ENCODE measurements around the gene AUTS2. TPM values are rescaled to one million over a fixed set of nuclear protein-coding genes. Genes with fewer than 3 reads are reported as not detected.

Gene AUTS2
- polyA plus RNA-seq, 1 donor from 2014 or later = 97.3 TPM

DNA sequence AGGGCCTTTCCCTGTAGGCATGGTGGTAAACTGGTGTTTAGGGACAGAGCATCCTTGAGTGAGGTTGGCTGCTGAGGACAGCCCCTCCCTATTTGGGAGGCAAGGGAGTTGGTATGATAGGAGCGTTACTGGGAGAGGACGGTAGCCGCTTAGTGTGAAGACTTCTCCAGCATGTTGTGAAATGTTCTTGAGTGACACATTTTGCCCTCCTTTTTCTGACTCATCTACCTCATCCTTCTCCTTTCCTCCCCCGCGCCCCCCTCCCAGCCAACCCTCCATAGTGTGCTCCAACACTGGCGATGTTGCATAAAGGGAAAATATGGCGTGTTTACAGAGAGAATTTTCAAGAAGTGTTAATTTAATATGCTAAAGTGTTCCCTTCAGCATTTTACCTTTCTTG, 888.7 kb downstream of the AUTS2 start:
- peak overlapping the region; percentile 64 for H3K27ac ChIP-seq (ENCODE audit: low read length)
- TF ChIP-seq, protein P1, sequence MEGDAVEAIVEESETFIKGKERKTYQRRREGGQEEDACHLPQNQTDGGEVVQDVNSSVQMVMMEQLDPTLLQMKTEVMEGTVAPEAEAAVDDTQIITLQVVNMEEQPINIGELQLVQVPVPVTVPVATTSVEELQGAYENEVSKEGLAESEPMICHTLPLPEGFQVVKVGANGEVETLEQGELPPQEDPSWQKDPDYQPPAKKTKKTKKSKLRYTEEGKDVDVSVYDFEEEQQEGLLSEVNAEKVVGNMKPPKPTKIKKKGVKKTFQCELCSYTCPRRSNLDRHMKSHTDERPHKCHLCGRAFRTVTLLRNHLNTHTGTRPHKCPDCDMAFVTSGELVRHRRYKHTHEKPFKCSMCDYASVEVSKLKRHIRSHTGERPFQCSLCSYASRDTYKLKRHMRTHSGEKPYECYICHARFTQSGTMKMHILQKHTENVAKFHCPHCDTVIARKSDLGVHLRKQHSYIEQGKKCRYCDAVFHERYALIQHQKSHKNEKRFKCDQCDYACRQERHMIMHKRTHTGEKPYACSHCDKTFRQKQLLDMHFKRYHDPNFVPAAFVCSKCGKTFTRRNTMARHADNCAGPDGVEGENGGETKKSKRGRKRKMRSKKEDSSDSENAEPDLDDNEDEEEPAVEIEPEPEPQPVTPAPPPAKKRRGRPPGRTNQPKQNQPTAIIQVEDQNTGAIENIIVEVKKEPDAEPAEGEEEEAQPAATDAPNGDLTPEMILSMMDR (IDR thresholded peaks at IDR 0.05; ENCODE audit: poor library complexity, severe bottlenecking) = no peak
- TF ChIP-seq, protein P2, sequence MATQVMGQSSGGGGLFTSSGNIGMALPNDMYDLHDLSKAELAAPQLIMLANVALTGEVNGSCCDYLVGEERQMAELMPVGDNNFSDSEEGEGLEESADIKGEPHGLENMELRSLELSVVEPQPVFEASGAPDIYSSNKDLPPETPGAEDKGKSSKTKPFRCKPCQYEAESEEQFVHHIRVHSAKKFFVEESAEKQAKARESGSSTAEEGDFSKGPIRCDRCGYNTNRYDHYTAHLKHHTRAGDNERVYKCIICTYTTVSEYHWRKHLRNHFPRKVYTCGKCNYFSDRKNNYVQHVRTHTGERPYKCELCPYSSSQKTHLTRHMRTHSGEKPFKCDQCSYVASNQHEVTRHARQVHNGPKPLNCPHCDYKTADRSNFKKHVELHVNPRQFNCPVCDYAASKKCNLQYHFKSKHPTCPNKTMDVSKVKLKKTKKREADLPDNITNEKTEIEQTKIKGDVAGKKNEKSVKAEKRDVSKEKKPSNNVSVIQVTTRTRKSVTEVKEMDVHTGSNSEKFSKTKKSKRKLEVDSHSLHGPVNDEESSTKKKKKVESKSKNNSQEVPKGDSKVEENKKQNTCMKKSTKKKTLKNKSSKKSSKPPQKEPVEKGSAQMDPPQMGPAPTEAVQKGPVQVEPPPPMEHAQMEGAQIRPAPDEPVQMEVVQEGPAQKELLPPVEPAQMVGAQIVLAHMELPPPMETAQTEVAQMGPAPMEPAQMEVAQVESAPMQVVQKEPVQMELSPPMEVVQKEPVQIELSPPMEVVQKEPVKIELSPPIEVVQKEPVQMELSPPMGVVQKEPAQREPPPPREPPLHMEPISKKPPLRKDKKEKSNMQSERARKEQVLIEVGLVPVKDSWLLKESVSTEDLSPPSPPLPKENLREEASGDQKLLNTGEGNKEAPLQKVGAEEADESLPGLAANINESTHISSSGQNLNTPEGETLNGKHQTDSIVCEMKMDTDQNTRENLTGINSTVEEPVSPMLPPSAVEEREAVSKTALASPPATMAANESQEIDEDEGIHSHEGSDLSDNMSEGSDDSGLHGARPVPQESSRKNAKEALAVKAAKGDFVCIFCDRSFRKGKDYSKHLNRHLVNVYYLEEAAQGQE (IDR thresholded peaks at IDR 0.05; ENCODE audit: borderline replicate concordance) = no peak
- no peak for TF ChIP-seq EP300 (conservative IDR thresholded peaks at IDR 0.05; ENCODE audit: poor library complexity, severe bottlenecking)
- TF ChIP-seq EZH2 (IDR thresholded peaks at IDR 0.05; ENCODE audit: borderline replicate concordance, insufficient read depth, low read length, poor library complexity, severe bottlenecking) = no peak
- no peak for TF ChIP-seq POLR2AphosphoS5 (IDR thresholded peaks at IDR 0.05)
- TF ChIP-seq TAF1 (IDR thresholded peaks at IDR 0.05; ENCODE audit: low read depth) = no peak
- TF ChIP-seq MXI1 (conservative IDR thresholded peaks at IDR 0.05; ENCODE audit: poor library complexity, severe bottlenecking) = no peak
- TF ChIP-seq RAD21 (conservative IDR thresholded peaks at IDR 0.05) = no peak
- TF ChIP-seq SMC3 (conservative IDR thresholded peaks at IDR 0.05; ENCODE audit: poor library complexity) = no peak
- no peaks in the 10 kb centered on the region for H3K9me2 ChIP-seq (ENCODE audit: insufficient read depth, low read length)
- peaks cover 12% of the 10 kb centered on the region for H3F3A ChIP-seq (ENCODE audit: insufficient read depth, low read length, poor library complexity, severe bottlenecking)
- H2AFZ ChIP-seq (ENCODE audit: low read depth, low read length) = no peak overlapping the region
- no peaks in the 10 kb centered on the region for H3K36me3 ChIP-seq (ENCODE audit: insufficient read depth, low read length)
- no peaks in the 10 kb centered on the region for H3K79me2 ChIP-seq (replicated peaks; ENCODE audit: insufficient read depth, low read length)
- no peaks in the 10 kb centered on the region for H3K27me3 ChIP-seq (ENCODE audit: insufficient read depth, low read depth, low read length)
- H4K20me1 ChIP-seq (ENCODE audit: insufficient read depth) = no peaks in the 10 kb centered on the region
- no peak overlapping the region for H3K4me2 ChIP-seq (ENCODE audit: low read length)
- H3K4me3 ChIP-seq (ENCODE audit: low read length) = peak overlapping the region; percentile 37
- peak overlapping the region; percentile 30 for H3K9ac ChIP-seq (ENCODE audit: low read length)
- no peaks in the 10 kb centered on the region for H3K9me3 ChIP-seq (ENCODE audit: low read length)

DNA sequence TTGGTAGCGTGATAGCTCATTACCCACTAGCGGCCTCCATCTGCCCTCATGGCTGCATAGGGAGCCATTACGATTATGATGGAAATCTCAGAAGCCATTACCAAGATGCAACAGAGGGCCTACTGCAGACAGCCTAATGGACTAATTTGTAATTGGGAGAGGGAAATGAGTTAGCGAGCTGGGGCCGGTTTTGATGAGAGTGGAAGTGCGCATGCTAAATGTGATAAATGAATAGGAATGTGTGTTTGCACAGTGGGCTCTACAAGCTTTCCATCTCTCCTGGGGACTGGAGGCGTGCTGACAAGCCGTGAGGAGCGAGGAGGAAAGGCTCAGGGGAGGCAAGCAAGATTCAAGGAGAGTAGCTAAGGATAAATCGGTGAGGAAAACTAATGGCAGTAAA, 889.2 kb downstream of the AUTS2 start:
- TF ChIP-seq, protein P1 (IDR thresholded peaks at IDR 0.05; ENCODE audit: poor library complexity, severe bottlenecking) = no peak
- no peak for TF ChIP-seq SMC3 (conservative IDR thresholded peaks at IDR 0.05; ENCODE audit: poor library complexity)
- no peak for TF ChIP-seq EZH2 (IDR thresholded peaks at IDR 0.05; ENCODE audit: borderline replicate concordance, insufficient read depth, low read length, poor library complexity, severe bottlenecking)
- no peak for TF ChIP-seq TAF1 (IDR thresholded peaks at IDR 0.05; ENCODE audit: low read depth)
- TF ChIP-seq POLR2AphosphoS5 (IDR thresholded peaks at IDR 0.05) = peak; percentile 68
- TF ChIP-seq, protein P2 (IDR thresholded peaks at IDR 0.05; ENCODE audit: borderline replicate concordance) = peak; percentile 98
- TF ChIP-seq EP300 (conservative IDR thresholded peaks at IDR 0.05; ENCODE audit: poor library complexity, severe bottlenecking) = peak; percentile 19
- Histone ChIP-seq H3K36me3 (ENCODE audit: insufficient read depth, low read length) (no peaks in the 10 kb centered on the region), H3K4me2 (ENCODE audit: low read length) (no peak overlapping the region), H3K9me2 (ENCODE audit: insufficient read depth, low read length) (no peaks in the 10 kb centered on the region), H3F3A (ENCODE audit: insufficient read depth, low read length, poor library complexity, severe bottlenecking) (peaks cover 12% of the 10 kb centered on the region), H3K9ac (ENCODE audit: low read length) (peak overlapping the region; percentile 30), H3K27me3 (ENCODE audit: insufficient read depth, low read depth, low read length) (no peaks in the 10 kb centered on the region), H3K27ac (ENCODE audit: low read length) (peak overlapping the region; percentile 64), H3K9me3 (ENCODE audit: low read length) (no peaks in the 10 kb centered on the region), H4K20me1 (ENCODE audit: insufficient read depth) (no peaks in the 10 kb centered on the region), H3K79me2 (replicated peaks; ENCODE audit: insufficient read depth, low read length) (no peaks in the 10 kb centered on the region), H3K4me3 (ENCODE audit: low read length) (peak overlapping the region; percentile 37), H2AFZ (ENCODE audit: low read depth, low read length) (no peak overlapping the region)
